GF-D8 (cell line): ENCODE data around the gene CAMK2G.

Experiments used
- DNase-seq: peaks from one replicate; lab custom pipeline; 2025; lab: John Stamatoyannopoulos, UW

CAMK2G gene

DNA sequence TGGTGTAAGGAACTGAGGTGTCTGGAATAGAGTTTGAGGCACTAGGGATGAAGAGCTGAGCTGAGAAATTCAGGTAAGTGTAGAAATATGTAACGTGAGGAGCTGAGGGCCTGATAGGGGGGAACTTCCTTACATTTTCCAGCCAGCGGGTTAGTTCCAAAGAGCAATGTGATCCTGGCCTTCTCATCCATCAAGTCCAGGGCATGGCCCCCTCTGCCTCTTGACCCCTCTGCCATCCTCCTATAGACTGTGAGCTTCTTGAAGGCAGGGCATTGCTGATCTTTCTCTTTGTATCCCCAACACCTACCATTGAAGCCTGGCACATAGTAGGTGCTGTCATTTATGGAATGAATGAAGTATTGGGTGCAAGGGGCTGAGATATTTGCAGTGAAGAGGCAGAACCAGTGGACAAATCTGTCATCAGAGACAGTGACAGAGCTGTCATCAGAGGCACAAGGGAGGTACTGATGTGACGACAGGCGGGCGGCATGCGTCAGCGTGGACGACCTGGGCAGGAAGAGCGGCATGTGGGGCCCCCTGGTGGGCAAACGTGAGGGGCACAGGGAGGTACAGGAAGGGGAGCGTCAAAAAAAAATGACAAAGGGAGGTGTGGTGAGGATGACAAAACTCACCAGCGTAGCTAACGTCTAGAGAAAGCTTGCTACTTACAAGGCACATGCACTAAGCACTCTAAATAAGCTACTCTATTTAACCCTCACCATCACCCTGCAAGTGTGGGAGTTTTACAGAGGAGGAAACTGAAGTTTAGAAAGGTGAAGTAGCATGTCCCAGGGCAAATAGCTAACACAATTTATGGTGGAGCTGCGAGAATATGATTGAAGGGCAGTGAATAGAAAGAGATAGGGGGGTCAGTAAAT, 5.2 kb upstream of the CAMK2G start:
- DNase-seq: peak; percentile 72

DNA sequence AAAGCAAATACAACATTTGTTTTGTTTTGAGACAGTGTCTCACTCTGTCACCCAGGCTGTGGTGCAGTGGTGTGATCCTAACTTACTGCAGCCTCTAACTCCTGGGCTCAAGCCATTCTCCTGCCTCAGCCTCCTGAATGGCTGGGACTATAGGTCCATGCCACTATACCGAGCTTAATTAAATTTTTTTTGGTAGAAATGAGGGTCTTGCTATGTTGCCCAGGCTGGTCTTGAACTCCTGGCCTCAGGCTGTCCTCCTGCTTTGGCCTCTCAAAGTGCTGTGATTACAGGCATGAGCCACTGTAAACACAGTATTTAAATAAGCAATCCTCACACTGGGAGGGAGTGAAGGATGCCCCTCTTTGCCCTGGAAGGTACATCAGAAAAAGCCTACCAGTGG, 4.0 kb upstream of the CAMK2G start:
- no peak for DNase-seq

DNA sequence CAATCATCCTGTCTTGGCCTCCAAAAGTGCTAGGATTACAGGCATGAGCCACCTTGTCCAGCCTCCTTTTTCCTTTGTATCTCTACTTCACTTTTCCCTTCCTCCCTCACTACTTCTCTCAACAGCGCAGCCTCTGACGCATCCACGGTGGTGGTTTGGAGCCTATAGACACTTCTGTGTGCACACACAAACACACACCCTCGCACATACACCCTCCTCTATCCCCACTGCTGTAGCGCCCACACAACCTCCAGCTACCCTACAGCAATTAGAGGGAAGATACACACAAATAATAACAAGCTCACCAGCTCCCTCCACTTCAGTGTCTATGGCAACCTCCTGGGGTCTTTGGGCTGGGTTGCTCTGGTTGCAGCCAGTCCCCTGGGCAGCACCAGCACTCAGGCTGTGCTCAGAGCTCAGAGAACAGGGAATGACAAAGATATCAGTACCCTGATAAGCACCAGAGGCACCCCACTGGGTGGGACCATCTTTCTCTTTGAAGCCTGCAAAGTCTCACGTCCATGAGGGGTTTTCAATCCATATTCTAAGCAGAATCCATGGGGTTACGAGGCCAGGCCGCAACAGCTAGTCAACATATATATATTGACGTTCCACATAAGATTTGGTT, 3.3 kb upstream of the CAMK2G start:
- no peak for DNase-seq

DNA sequence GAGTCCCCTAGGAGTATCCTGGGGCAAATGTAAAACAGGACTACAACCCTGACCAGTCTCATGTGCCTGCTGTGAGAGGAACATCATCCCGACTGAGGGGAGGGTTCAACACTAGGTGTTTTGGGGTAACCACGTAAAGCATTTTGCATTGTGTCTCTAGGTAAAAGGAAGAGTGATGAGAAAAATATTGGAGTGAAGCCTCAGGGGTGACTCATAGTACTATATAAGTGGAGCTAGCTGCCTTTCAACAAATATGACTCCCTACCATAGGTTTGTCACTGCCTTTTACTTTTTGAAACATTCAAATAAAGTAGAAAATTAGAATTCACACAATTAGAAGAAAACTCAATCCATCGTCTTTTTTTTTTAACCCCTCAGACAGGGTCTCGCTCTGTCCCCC, 2.6 kb upstream of the CAMK2G start:
- DNase-seq: no peak

DNA sequence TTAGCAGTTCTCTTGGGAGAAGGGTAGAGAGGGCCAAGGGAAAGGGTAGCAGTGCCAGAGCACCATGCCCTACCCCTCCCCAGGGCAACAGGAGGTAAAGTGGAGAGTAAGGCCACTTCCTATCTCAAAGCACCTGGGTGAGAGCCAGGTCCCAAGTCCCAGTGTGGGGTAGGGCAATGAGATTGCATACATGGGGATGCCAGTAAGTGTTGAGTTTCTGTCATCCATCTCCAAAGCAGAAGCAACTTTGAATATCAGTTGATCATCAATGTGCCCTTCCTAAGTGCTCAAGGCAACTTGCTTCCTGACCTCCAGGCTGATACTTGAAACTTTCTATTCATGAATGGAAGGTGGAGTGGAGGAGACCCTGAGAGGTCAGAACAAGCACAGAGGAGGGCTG, 2.2 kb upstream of the CAMK2G start:
- no peak for DNase-seq

DNA sequence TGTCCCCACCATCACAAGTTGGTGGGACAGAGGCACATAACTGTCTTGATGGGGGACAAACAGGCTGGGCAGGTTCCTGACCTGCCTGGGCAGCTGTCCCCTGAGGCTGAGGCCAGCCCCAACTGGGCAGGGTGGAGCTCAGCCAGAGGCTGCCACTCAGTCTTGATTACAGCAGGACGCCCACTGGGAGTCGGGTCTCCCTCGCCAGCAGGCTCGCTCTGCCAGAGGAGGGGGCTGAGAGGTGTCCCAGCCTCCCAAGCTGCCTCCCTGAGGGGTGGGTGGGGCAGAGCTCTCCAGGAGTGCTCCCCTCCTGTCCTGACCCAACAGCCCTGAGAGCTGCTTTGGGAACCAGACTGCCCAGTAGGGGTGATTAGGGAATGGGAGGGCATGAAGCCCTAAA, 1.8 kb upstream of the CAMK2G start:
- no peak for DNase-seq

DNA sequence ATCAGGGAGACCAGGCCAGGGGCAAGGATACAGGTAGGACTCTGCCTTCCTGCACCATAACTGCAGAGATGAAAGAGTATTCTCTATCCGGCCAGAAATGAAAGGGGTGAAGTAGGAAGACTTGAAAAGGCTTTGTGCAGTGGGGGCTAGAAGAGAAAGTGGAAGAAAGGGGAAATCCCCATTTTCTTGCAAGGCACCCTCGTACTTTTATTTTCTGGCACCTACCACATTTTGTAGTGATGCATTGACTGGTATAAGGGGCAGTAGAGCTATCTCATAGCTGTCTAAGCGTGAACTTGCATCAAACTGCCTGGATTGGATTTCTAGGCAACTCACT, 752 bp upstream of the CAMK2G start:
- no peak for DNase-seq

DNA sequence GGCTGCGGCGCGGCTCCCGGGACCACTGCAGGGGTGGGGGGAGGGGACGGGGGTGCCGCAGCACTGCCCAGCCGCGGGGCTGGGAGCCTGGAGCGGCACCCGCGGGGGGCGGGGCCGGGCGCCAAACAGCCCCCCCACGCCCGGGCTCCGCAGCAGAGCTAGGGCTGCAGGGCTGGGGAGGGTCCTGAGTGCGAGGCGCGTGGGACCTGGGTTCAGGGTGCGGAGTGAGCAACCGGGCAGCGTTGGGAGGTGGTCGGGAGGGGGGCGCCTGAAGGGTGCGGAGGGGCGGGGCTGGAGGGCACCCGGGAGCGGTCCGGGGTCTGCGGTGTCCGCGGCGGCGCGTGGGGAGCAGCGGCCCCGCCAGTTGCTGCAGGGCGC, 528 bp downstream of the CAMK2G start:
- DNase-seq: no peak

DNA sequence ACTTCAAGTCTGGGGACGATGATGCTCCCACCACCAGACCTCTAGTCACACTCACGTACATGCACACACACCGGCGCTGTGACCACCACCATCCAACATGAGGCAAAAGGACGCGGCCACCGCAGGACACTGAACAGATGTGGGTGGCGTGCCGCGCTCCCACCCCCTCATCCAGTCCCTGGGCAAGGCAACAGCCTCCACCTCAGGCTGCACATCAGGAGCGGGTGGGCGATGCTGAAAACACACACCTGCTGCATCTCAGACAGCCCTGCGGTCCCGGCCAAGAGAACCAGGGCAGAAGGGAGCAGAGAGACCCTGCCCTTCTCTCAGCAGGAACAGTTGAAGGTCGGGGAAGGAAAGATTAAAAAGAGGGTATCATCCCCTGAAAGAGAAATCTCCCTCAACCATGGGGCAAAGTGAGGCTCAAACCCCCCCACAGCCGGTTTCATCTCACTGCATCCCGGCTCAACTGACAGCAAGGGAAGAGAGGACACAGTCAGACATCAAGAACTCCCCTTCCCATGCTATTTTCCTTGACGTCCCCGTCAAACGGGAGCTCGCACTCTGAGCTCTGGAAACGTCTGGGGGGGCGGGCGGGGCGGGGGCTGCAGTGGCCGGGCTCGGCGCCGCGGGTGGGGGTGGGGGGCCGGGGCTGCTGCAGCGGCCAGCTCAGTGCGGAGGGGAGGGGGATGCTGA, 1.1 kb downstream of the CAMK2G start:
- no peak for DNase-seq

DNA sequence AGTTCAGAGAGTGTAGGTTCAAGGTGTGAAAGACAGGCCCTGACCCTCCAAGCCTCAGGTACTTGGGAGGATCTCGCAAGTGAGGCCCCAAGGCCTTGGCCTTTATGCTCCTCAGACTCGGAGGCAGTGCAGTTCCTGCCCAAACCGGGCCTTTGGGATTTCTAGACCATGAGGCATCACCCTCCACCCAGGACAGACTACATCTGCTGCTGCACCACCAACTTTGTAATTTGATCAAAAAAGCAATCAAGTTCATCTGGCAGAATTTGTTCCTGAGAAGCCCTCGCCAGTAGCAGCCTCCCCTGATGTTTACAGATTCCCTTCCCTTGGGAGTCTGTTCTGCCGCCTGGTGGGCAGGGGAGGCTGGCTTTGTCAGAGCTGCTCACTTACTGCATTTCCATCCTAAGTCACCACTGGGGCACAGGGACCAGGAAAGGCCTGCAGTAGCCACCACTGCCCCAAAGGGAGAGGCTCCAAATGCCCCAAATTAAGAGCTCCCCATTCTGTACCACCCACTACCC, 2.1 kb downstream of the CAMK2G start:
- DNase-seq: no peak

DNA sequence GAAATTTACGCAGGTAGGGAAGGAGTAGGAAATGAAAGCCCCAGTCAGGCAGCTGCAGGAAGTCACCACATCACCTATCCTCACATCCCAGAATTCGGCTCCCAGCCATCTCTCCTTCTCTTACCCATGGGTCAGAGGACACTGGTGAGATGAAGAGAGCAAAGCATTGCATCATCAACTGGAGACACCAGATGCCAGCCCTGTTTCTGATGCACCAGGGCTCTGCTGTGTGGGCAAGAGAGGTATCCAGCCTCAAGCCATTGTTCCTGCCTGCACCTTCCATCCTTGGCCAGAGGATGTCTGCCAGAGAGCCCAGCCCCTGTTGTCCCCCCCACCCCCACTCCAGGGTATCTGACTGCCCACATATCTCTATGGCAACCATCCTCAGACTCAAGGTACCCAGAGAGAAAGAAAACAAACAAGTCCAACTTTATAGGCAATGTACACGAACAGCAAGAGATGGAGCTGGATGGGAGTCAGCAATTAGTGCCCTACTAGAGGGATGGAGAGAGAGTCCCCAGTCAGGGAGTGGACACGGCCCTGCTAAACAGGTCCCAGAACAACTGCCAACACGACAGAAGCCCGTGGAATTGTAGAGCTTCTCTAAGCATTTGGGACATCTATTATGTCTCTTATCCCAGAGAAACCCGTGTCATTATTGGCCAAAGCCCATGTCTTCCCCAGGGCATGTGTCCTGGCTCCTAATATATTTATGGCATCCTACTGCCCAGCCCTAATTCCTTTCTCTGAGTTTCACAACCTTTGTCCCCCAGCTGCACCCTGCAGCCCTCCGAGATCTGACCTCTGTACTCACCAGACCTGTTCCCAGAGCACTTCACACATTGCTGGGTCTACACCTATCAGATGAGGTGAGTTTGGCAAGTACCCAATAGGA, 2.8 kb downstream of the CAMK2G start:
- no peak for DNase-seq

DNA sequence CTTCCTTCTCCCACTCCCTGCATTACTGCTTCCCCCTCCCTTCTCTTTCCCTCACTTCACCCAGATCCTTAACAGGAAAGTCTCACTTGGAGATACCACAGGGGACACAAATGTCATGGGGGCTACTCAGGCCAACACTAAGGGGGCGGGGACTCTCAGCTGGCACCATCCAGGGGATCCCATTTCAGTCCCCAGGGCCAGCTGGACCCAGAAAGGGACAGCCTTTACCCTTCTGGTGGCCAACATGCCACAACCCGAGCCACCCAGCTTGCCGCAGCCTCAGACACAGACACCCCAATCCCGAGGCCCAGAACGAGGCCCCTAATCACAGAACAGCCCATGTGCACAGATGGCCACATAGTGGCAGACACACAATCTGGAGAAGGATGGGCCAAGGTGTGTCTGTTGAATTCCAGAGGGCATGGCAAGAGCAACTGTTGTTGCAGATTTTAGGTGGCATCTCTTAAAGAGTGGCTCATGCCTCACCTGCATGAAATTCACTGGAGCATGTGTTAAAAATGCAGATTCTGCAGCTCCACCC, 5.6 kb downstream of the CAMK2G start:
- no peak for DNase-seq

DNA sequence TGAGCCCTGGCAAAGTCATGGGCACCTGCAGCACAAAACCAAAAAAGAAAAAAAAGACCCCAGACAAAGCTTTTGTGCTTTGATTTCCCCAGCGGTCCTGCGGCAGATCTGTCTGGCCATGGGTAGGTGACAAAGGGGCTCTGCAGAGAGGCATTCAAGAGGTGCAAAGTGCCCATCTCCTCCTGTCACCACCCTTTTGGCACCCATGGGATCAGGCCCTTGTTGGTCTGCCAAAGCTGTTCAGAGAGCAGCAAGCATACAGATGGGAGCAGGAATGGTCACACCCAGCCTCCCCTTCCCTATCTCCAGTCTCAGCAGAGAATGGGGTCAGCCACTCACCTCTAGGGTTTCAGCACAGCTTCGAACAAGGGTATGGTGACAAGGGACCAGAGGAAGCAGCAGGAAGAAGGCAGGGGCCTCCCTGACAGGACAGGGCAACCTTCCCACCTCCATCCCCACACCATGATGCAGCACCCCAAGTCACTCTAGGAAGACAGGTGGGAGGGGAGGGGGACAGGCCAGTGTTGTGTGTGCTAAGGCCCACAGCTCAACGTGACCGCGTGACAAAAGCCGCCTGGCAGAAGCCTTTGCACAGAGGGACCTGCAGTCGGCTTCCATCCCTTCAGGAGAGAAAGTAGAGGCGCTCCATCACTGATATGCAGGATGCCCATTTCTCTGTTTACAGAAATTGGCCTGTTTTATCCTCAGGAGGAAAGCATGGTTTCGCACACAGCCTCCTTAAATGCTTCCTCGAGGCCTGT, 6.3 kb downstream of the CAMK2G start:
- DNase-seq: no peak

DNA sequence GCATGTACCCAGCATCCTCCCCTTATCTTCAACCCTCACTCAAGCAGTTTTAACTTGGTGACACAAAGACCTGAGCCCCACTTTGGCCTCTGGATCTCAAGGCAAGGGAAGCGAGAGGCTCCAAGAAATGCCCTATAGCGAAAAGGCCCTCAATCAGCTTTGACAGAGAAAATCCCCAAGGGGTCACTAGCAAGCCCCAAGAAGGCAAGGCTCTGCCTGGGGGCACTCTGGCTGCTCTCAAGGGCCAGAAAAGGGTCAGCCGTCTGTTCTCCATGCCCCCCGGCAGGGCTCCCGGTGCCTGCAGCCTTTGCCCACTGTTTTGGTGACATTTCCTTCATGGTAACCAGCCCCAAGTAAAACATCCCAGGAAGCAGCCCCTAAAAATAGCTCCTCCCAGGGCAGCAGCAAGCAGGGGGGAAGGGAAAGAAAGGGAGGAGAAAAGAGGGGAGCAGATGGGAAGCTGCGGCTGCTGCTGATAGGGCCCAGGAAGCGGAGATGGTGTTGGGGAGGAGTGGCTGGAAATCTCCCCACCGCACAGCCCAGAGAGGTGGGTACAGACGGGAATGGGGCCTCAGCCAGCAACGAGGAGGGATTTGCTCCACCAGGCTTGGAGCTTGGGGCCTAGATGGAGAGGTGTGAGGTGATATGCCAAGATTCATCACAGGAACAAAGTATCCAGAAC, 7.1 kb downstream of the CAMK2G start:
- no peak for DNase-seq

DNA sequence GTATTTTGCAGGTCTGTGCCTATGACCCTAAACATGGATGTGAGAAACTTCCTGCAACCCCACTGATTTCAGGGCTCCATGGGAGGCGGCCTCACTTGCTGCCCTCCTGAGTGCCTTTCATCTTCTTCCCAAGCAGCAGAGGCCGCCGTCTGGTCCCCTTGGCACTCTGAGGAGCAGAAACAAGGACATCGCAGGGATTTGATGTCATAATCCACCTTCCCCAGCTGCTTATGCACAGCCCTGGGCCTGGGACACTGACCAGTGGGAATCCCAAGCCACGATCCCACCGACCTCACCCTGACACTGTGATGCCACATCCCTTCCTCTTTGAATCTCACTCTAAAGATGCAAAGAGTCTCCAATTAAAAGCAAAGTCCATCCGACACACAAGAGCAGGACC, 7.7 kb downstream of the CAMK2G start:
- no peak for DNase-seq

DNA sequence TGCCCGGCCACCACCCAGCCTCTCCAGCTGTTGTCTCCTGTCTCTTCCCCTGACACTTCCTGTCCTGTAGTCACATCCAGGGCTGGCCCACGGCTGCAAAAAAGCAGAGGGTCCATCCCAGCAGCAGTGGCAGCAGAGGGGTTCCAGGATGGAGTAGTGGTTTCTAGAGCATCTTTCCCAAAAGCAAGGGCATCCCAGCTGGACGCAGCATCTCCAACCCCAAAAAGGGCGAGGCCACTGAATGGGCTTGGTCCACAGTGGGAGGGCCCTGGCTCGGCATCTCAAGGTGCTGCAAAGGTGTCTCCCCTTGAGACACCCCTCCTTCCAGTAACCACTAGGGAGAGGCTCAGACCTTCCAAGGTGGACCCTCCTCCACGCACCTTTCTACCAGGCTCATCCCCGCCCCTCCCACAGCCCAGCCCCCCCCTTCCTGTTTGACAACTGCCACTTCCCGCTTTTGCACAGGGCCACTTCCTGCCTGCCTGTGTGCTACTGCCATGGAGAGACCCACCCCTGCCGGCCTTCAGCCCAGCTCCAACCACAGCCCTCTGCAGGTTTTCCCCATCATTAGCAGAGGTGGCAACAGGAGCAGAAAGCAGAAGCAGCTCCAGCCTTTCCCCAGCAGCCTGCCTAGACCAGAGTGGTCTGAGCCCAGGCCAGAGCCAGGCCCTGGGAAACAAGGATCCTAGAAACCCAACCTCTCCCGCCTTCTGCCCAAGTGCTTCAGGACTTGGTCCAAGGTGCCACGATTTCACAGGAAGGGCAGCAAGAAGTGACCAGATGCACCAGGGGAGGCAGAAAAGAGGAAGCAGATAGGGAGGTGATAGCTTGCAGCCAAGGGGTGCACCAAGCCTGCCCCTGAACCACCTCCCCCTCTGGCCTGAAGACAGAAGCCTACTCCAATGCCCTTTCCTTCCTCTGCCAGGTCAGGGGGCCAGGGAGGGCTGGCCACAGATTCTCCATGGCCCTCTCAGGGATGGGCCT, 8.6 kb downstream of the CAMK2G start:
- DNase-seq: peak; percentile 92

DNA sequence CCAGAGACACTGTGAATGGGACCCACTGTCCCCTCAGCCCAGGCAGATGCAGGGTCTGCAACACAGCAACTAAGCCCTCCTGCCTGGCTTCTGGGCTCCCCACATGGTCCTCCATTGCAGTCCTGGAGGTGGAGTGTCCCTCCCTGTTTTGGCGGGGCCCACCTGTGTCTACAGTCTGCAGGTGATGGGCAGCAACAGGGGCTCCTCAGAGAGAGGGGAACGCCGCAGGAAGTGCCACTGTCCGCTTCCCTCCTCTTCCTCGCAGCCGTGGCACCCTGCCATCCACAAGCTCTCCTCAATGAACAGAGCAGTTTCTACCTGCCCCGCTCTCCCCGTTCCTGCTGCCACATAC, 9.3 kb downstream of the CAMK2G start:
- DNase-seq: no peak

DNA sequence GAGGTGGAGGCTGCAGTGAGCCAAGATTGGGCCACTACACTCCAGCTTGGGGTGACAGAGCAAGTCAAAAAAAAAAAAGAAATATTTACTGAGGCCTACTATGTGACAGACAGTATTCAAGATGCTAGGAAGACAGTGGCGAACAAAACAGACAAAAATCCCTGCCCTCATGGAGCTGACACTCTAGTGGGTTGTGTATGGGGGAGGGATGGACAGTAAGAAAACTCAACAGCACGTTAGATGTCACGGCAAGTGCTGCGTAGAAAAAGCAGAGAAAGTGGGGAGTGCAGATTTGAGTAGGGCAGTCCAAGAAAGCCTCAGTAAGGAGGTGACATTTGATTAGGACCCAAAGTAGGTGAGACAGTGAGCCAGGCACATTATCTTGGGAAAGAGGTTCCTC, 10.1 kb downstream of the CAMK2G start:
- no peak for DNase-seq
